Tibial nerve (tissue), 4 donors: ENCODE measurements around the gene ANKRD44. TPM values are rescaled to one million over a fixed set of nuclear protein-coding genes. Genes with fewer than 3 reads are reported as not detected.
A peak's percentile ranks its signal among the peaks of the same experiment; 100 is the strongest.

Experiments
- DNase-seq, 2 donors: peaks; one replicate each; pipeline ENCODE4 v3.0.0-alpha.2; 2019; ENCODE audit warnings: low spot score in 2 of 2
- H3K27ac ChIP-seq, 4 donors: fragments of 200-600 bp; sonication (generic) in 3 of 4; one replicate each; pipeline ENCODE4 v1.5.1; 2017 to 2019; ENCODE audit warnings: mild to moderate bottlenecking in 1 of 4
- H3K27me3 ChIP-seq, 2 donors: fragments of 200-600 bp; sonication (generic) in 1 of 2; one replicate each; pipeline versions ENCODE4 v1.5.1 to v1.6.0; 2017 to 2019
- H3K36me3 ChIP-seq, 3 donors: fragments of 200-600 bp; sonication (generic); one replicate each; pipeline ENCODE4 v1.5.1; 2018 to 2019
- H3K4me1 ChIP-seq, 4 donors: fragments of 200-600 bp; sonication (generic) in 3 of 4; one replicate each; pipeline ENCODE4 v1.5.1; 2017 to 2019
- H3K4me3 ChIP-seq, 4 donors: fragments of 200-600 bp; sonication (generic) in 3 of 4; one replicate each; pipeline ENCODE4 v1.5.1; 2017 to 2019; ENCODE audit warnings: mild to moderate bottlenecking in 1 of 4, moderate library complexity in 1 of 4
- H3K9me3 ChIP-seq, 4 donors: fragments of 200-600 bp; sonication (generic) in 3 of 4; one replicate each; pipeline ENCODE4 v1.5.1; 2017 to 2019
- EP300 ChIP-seq, 2 donors: sonication (generic); formaldehyde crosslinking; IDR thresholded peaks; one replicate each; pipeline ENCODE4 v1.6.1; 2017; ENCODE audit warnings: antibody characterized with exemption in 2 of 2, mild to moderate bottlenecking in 1 of 2
- POLR2A ChIP-seq, 2 donors: fragments of 450-650 bp; IDR thresholded peaks; one replicate each; pipeline ENCODE4 v1.6.1; 2017; ENCODE audit warnings: antibody characterized with exemption in 2 of 2, mild to moderate bottlenecking in 2 of 2, moderate library complexity in 2 of 2
- WGBS, 2 donors: methylation state at CpG; one replicate each; pipeline ENCODE4 v1.1.5; 2018; 5-methylcytosine and 5-hydroxymethylcytosine counted together
- total RNA-seq, 4 donors: library from RNA; depleted of rRNA; stranded (reverse); fragments of >200 nt; gene quantifications; one replicate each; pipeline ENCODE4 v1.1.0, GENCODE V29; 2016
- TF ChIP-seq, protein P1 (sequence below), 5 experiments: fragments of 200-600 bp in 3 of 5; fragments of 450-650 bp in 2 of 5; sonication (generic) in 3 of 5; IDR thresholded peaks; one replicate each; pipeline ENCODE4 v1.5.1; 2016 to 2019; ENCODE audit warnings: antibody characterized with exemption in 5 of 5, mild to moderate bottlenecking in 3 of 5, moderate library complexity in 2 of 5

Gene ANKRD44
- total RNA-seq, 4 donors from 2014 or later = 28.5 to 48.9 (median 41.5) TPM

DNA sequence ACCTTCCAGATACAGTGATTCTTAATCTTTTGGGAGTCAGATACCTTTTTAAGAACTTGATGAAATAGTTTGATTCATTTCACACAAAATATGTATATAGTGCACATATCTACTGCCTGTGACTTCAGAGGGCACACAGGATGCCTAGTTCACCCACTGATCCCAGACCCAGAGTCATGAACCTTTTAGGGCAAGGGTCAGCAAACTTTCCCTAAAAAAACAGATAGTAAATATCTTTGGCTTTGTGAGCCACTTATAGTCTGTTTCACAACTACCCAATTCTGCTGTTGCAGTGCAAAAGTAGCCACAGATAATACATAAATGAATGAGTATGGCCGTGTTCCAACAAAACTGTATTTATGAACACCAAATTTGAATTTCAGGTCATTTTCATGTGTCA is 124.9 kb downstream of the ANKRD44 start:
- 83 to 88% methylated on average over 1 of the region's 1 CpG for WGBS, 2 donors
- Histone ChIP-seq H3K4me3 (no peak overlapping the region), H3K36me3 (no peaks in the 10 kb centered on the region), H3K4me1 (peaks cover 0 to 18% (median 0%) of the 10 kb centered on the region in 4 donors), H3K9me3 (no peaks in the 10 kb centered on the region), H3K27me3 (no peaks in the 10 kb centered on the region), H3K27ac (no peak overlapping the region)
- TF ChIP-seq EP300 (IDR thresholded peaks at IDR 0.05) = no peak
- TF ChIP-seq POLR2A (IDR thresholded peaks at IDR 0.05) = no peak
- TF ChIP-seq, protein P1, sequence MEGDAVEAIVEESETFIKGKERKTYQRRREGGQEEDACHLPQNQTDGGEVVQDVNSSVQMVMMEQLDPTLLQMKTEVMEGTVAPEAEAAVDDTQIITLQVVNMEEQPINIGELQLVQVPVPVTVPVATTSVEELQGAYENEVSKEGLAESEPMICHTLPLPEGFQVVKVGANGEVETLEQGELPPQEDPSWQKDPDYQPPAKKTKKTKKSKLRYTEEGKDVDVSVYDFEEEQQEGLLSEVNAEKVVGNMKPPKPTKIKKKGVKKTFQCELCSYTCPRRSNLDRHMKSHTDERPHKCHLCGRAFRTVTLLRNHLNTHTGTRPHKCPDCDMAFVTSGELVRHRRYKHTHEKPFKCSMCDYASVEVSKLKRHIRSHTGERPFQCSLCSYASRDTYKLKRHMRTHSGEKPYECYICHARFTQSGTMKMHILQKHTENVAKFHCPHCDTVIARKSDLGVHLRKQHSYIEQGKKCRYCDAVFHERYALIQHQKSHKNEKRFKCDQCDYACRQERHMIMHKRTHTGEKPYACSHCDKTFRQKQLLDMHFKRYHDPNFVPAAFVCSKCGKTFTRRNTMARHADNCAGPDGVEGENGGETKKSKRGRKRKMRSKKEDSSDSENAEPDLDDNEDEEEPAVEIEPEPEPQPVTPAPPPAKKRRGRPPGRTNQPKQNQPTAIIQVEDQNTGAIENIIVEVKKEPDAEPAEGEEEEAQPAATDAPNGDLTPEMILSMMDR (IDR thresholded peaks at IDR 0.05) = no peak
- no peak for DNase-seq

DNA sequence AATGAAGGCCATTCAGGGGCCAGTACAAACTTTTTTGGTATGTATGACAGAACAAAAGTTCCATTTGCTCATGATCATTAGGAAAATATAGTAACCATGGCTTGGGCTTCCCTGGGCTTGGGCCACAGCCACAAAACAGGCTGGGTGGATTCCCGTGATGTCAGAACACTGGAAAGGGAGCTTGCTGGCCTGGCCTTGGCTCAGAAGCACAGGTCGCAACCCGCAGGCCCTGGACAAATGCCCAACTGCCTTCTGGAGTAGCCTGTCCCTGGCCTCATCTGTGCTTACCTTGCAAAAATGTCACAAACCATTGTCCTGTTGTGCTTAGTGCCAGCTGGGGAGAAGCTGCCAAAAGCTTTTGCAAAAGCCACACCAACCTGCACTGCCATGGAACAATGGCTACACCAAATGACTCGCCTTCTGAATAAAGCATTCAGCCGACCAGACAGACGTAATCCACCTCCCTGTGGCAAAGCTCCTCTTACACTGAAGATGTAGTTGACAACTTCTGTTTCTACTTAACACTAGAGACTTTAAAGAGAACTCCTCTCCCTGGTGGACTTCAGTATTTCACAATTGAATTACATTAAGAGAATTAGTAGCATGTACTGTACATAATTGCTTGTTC is 125.5 kb downstream of the ANKRD44 start:
- no peaks in the 10 kb centered on the region for H3K27me3 ChIP-seq
- TF ChIP-seq EP300 (IDR thresholded peaks at IDR 0.05) (no peak), POLR2A (IDR thresholded peaks at IDR 0.05) (no peak)
- TF ChIP-seq, protein P1 (IDR thresholded peaks at IDR 0.05) = no peak

DNA sequence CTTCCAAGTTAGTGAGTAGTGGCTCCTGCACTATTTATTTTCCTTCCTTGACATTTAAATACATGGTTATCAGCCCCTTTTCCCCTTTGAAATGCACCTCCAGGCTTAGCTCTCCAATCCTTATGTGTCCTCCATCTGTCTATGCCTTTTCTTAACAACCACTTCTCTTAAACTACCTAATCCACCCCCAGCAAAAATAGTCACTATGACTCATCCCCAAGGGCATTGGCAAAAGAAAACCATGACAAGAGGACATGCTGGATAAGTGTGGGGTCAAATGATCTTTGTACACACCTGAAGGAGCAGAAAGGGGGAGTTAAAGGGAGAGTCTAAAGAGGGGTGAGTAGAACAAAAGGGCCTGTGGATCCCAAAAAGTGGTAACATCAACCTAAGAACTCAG is 127.2 kb downstream of the ANKRD44 start:
- no peak for TF ChIP-seq EP300 (IDR thresholded peaks at IDR 0.05)
- no peak for TF ChIP-seq POLR2A (IDR thresholded peaks at IDR 0.05)
- TF ChIP-seq, protein P1 (IDR thresholded peaks at IDR 0.05) = no peak
- no peak for DNase-seq
- H3K27ac ChIP-seq = no peak overlapping the region

More for the DNA sequence above, 125.5 kb downstream of the ANKRD44 start:
- peak in 1 of 2 donors; percentile 23 for DNase-seq
- H3K9me3 ChIP-seq = no peaks in the 10 kb centered on the region
- H3K36me3 ChIP-seq = no peaks in the 10 kb centered on the region
- 50 to 72% methylated on average over 5 to 6 of the region's 6 CpGs for WGBS, 2 donors
- H3K4me1 ChIP-seq = peaks cover 0 to 20% (median 0%) of the 10 kb centered on the region in 4 donors
- peak overlapping the region in 1 of 4 donors; percentile 40 for H3K27ac ChIP-seq
- H3K4me3 ChIP-seq = no peak overlapping the region

DNA sequence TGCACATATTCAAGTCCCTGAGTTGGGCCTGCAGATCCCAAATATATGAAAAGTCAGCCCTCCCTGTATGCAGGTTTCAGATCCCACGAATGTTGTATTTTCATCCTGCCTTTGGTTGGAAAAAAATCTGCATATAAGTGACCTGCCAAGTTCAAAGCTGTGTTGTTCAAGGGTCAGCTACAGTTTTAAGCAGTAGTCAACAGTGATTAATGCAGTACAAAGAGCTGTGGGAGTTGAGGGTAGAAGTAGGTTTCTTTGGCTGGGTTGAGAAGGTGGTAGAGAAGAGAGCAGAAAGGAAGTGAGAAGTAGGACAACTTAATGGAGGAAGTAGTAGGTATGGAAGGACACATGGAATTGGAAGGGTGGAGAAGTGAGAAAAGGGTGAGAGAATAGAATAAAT is 127.9 kb downstream of the ANKRD44 start:
- H3K27ac ChIP-seq = no peak overlapping the region

More for the DNA sequence above, 127.2 kb downstream of the ANKRD44 start:
- H3K27me3 ChIP-seq = no peaks in the 10 kb centered on the region
- no peak overlapping the region for H3K4me3 ChIP-seq
- peaks cover 0 to 22% (median 2%) of the 10 kb centered on the region in 4 donors for H3K4me1 ChIP-seq
- no peaks in the 10 kb centered on the region for H3K9me3 ChIP-seq
- no peaks in the 10 kb centered on the region for H3K36me3 ChIP-seq

DNA sequence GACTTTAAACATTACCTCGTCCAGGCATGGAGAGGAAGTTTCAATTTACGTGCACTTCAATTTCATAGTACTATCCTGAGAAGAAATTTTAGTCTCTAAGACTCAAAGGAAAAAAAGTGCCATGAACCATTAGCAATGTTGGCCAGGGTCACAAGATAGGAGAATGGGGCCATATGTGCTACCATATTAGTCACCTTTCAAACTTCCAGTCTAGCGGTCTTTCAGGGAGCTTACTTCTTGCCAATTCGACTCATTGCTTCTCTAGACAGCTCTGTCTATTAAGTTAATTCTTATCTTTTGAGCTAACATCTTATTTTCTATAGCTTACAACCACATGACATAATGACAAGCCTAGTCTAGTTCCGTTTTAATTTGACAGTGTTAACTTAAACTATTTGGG is 129.1 kb downstream of the ANKRD44 start:
- Histone ChIP-seq H3K27me3 (no peaks in the 10 kb centered on the region), H3K4me3 (no peak overlapping the region), H3K9me3 (no peaks in the 10 kb centered on the region), H3K4me1 (peaks cover 0 to 22% (median 2%) of the 10 kb centered on the region in 4 donors), H3K36me3 (no peaks in the 10 kb centered on the region), H3K27ac (no peak overlapping the region)
- TF ChIP-seq, protein P1 (IDR thresholded peaks at IDR 0.05) = no peak
- TF ChIP-seq POLR2A (IDR thresholded peaks at IDR 0.05) (no peak), EP300 (IDR thresholded peaks at IDR 0.05) (no peak)
- DNase-seq = no peak
- WGBS, 2 donors = 72 to 79% methylated on average over 5 of the region's 5 CpGs

More for the DNA sequence above, 127.9 kb downstream of the ANKRD44 start:
- DNase-seq = no peak
- Histone ChIP-seq H3K27me3 (no peaks in the 10 kb centered on the region), H3K36me3 (no peaks in the 10 kb centered on the region), H3K9me3 (no peaks in the 10 kb centered on the region), H3K4me3 (no peak overlapping the region), H3K4me1 (peaks cover 0 to 22% (median 2%) of the 10 kb centered on the region in 4 donors)
- TF ChIP-seq, protein P1 (IDR thresholded peaks at IDR 0.05) = no peak
- TF ChIP-seq POLR2A (IDR thresholded peaks at IDR 0.05) = no peak
- no peak for TF ChIP-seq EP300 (IDR thresholded peaks at IDR 0.05)
- 77 to 85% methylated on average over 1 of the region's 1 CpG for WGBS, 2 donors
